ENCODE data around the gene FZD4.

DNA sequence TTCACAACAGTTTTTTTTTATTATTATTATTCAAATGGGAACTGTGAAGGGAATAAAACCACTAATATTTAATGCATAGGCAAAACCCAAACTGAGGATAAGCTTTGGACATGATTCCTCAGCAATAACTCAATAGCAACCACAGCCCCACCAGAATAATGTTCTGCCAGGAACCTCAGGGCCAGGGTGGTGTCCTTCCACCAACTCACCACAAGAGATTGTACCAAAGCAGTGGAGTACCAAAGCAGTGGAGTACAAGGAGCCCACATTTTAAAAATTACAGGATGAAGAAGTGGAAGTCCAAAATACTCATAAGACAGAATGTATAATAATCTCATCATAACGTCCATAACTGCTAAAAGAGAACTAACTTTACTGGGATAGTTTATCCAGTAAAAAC, 32.5 kb upstream of the FZD4 start:
- TF ChIP-seq POLR2A (IDR thresholded peaks at IDR 0.05; ENCODE audit: low read depth, low read length) (no peak), TAF1 (IDR thresholded peaks at IDR 0.05; ENCODE audit: low read depth, low read length) (no peak), POLR2AphosphoS5 (IDR thresholded peaks at IDR 0.05; ENCODE audit: low read depth, low read length) (no peak), SPI1 (IDR thresholded peaks at IDR 0.05; ENCODE audit: low read depth, low read length) (no peak), POU2F2 (IDR thresholded peaks at IDR 0.05; ENCODE audit: low read depth, low read length) (no peak), PAX5 (IDR thresholded peaks at IDR 0.05; ENCODE audit: insufficient read depth, low read length, severe bottlenecking) (no peak)

All from GM12891 (cell line).